Activated naive CD8-positive, alpha-beta T cell treated with anti-CD3 and anti-CD28 coated beads, Interleukin-2, amount 50 U/mL, for 24 hours (primary cell): ENCODE measurements around the gene ANAPC16.
"Not testable (repeated sequence)": the region's sequence is repeated elsewhere in the genome, so short reads cannot be mapped to it uniquely, and the experiment has no call there.

Source experiments
- ATAC-seq: fragments of 150-1000 bp; cut with Tn5 transposase; one replicate; pipeline ENCODE4 v1.10.0; 2021
- DNase-seq: peaks from one replicate; pipeline ENCODE4 v3.0.0; 2021
- H3K27ac Mint-ChIP-seq: one replicate; pipeline ENCODE4 v1.8.0; 2021; ENCODE audit warnings: mild to moderate bottlenecking, mixed read lengths
- H3K27me3 Mint-ChIP-seq: one replicate; pipeline ENCODE4 v1.8.0; 2021; ENCODE audit warnings: mixed read lengths
- H3K36me3 Mint-ChIP-seq: one replicate; pipeline ENCODE4 v1.8.0; 2021; ENCODE audit warnings: low read depth, mixed read lengths
- H3K4me1 Mint-ChIP-seq: one replicate; pipeline ENCODE4 v1.8.0; 2021; ENCODE audit warnings: mixed read lengths
- H3K4me3 Mint-ChIP-seq: one replicate; pipeline ENCODE4 v1.8.0; 2021; ENCODE audit warnings: mild to moderate bottlenecking, moderate library complexity, mixed read lengths
- H3K9me3 Mint-ChIP-seq: one replicate; pipeline ENCODE4 v1.8.0; 2021; ENCODE audit warnings: mixed read lengths

ANAPC16 gene

DNA sequence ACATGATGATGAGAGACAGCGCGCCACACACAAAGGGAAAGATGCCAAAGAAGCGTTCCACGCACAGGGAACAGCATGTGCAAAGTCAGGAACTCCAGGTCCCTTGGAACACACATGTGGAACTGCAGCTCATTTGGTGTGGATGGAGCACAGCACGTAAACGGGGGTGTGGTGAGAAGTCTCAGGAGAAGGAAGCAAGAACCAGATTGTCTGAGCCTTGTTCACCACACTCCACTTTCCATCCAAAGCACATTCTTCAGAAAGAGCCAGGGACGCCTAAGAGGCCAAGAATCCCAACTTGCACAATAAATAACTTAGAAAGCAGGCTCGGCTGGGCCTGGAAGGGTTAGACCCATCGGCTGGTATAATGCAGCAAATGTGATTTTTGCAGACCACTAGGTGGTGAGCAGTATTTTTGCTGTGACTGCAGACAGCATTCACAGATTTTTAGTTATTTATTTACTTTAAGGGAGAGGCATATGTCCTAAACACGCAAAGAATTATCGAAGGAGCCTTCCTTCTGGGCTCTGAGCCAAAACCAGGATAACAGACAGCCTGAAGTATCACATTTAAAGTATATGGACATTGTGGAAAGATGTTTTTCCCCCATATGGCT lies 28.1 kb downstream of the ANAPC16 start:
- no peaks in the 10 kb centered on the region for H3K27me3 Mint-ChIP-seq
- no peak overlapping the region for H3K4me3 Mint-ChIP-seq
- H3K9me3 Mint-ChIP-seq: no peaks in the 10 kb centered on the region
- peak overlapping the region; percentile 65 for H3K27ac Mint-ChIP-seq
- ATAC-seq (no peak), DNase-seq (no peak)
- no peaks in the 10 kb centered on the region for H3K36me3 Mint-ChIP-seq
- H3K4me1 Mint-ChIP-seq: peaks cover 84% of the 10 kb centered on the region

GRCh38 chr10:72244573-72245038 lies 28.8 kb downstream of the ANAPC16 start:
- Mint-ChIP-seq H3K4me1 (peaks cover 87% of the 10 kb centered on the region), H3K4me3 (no peak overlapping the region), H3K27ac (peak overlapping the region; percentile 65), H3K36me3 (no peaks in the 10 kb centered on the region), H3K27me3 (no peaks in the 10 kb centered on the region), H3K9me3 (no peaks in the 10 kb centered on the region)
- no peak for DNase-seq
- ATAC-seq: no peak

DNA sequence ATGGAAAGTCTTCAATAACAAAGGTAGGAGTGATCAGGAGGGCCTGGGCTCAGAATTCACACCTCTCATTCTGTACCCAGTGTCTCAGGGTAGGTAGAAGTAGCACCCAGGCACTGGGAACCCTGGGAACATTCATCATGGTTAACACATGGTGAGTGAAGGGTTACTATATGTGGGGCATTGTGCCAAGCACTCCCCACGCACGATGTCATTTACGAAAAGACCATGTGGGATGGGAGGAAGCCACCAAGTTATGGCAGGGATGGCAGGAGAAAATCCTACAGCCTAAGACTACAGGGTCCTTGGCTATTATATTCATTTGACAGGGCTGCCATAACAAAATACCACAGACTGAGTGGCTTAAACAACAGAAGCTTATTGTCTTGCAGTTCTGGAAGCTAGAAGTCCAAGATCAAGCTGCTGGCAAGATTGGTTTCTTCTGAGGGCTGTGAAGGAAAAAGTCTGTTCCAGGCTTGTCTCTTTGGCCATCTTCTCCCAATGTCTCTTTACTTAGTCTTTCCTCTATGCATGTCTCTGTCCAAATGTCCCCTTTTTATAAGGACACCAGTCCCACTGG lies 30.2 kb downstream of the ANAPC16 start:
- no peak for DNase-seq
- Mint-ChIP-seq H3K4me1 (peaks cover 90% of the 10 kb centered on the region), H3K4me3 (peak overlapping the region; percentile 17), H3K27me3 (no peaks in the 10 kb centered on the region), H3K9me3 (no peaks in the 10 kb centered on the region), H3K27ac (peak overlapping the region; percentile 88), H3K36me3 (no peaks in the 10 kb centered on the region)
- no peak for ATAC-seq

DNA sequence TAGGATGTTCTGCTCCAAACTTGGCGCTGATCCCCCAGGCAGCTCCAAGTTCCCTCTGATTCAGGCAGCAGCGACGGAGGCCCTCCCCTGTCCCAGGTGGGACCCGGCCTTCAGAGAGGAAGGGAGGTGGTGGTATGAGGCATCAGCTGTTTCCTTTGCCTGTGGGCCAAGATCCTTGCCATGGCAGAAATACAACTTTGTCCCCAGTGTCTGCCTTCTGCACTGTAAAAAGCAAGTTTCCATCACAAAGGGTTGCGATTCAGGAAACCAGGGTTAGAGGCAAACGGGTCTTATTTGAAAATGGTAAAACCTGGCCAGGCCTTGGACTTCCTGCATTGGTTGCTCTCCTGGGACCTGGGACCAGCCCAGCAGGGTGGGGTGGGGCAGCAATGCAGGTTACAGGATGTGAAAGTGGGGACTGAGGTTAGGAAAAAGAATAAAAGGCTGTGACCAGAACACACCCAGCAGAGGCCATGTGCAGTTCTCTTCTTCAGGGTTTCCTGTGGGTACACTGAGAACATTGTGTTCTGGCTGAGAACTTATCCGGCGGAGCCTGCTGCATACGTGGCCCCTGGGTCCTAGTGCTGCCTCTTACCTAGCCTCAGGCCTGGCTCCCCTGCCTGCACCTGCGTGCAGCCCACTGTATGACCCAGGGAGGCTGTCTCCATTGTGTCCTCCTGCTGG lies 32.8 kb downstream of the ANAPC16 start:
- ATAC-seq: peak; percentile 90
- Mint-ChIP-seq H3K4me3 (peak overlapping the region; percentile 77), H3K4me1 (peaks cover 85% of the 10 kb centered on the region)

DNA sequence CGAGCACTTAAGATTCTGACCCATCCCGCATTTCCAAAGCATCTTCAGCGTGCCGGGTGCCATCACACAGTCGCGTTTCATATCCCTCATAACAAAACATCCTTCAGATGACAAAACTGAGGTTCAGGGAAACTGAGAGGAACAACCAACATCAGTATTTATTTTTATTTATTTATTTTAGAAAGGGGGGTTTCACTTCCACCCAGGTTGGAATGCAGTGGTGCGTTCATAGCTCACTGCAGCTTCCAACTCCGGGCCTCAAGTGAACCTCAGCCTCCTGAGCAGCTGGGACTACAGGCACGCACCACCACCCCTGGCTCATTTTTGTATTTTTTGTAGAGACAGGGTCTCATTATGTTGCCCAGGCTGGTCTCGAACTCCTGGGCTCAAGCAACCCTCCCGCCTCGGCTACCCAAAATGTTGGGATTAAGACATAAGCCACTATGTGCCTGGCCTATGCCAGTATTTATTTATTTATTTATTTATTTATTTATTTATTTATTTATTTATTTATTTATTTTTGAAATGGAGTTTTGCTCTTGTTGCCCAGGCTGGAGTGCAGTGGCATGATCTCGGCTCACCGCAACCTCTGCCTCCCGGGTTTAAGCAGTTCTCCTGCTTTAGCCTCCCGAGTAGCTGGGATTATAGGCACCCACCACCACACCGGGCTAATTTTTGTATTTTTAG lies 33.5 kb downstream of the ANAPC16 start:
- not testable (repeated sequence) for ATAC-seq, DNase-seq, H3K9me3 Mint-ChIP-seq, H3K36me3 Mint-ChIP-seq, H3K27me3 Mint-ChIP-seq
- Mint-ChIP-seq H3K27ac (peak overlapping the region; percentile 94), H3K4me3 (peak overlapping the region; percentile 77), H3K4me1 (peaks cover 84% of the 10 kb centered on the region)

More for the DNA sequence above, 32.8 kb downstream of the ANAPC16 start:
- Mint-ChIP-seq H3K9me3 (no peaks in the 10 kb centered on the region), H3K27ac (peak overlapping the region; percentile 94), H3K36me3 (no peaks in the 10 kb centered on the region), H3K27me3 (no peaks in the 10 kb centered on the region)
- DNase-seq: peak; percentile 73

GRCh38 chr10:72250666-72251065 lies 34.9 kb downstream of the ANAPC16 start:
- no peaks in the 10 kb centered on the region for H3K9me3 Mint-ChIP-seq
- no peaks in the 10 kb centered on the region for H3K27me3 Mint-ChIP-seq
- no peaks in the 10 kb centered on the region for H3K36me3 Mint-ChIP-seq
- H3K4me1 Mint-ChIP-seq: peaks cover 84% of the 10 kb centered on the region
- peak overlapping the region; percentile 73 for H3K27ac Mint-ChIP-seq
- no peak for DNase-seq
- ATAC-seq: no peak
- H3K4me3 Mint-ChIP-seq: peak overlapping the region; percentile 38

DNA sequence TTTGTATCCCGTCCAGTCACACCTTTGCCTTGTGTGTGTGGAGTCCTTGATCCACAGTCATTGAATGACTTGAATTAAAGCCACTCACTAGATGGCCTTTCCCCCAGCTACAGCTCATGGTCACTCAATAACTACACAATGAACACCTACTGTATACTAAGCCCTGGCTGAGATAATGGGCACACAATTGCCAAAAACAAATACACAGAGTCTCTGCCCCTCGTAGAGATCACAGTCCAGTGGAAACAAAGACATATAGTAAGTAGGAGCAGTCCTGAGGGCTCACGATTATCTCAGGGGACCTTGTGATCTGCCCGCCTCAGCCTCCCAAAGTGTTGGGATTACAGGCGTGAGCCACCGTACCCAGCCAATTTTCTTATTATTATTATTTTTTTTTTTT lies 35.8 kb downstream of the ANAPC16 start:
- ATAC-seq: no peak
- Mint-ChIP-seq H3K27ac (no peak overlapping the region), H3K9me3 (no peaks in the 10 kb centered on the region), H3K27me3 (no peaks in the 10 kb centered on the region), H3K4me3 (no peak overlapping the region), H3K36me3 (no peaks in the 10 kb centered on the region), H3K4me1 (peaks cover 86% of the 10 kb centered on the region)
- no peak for DNase-seq

GRCh38 chr10:72252972-72253371 lies 37.2 kb downstream of the ANAPC16 start:
- Mint-ChIP-seq H3K36me3 (no peaks in the 10 kb centered on the region), H3K27me3 (no peaks in the 10 kb centered on the region), H3K9me3 (no peaks in the 10 kb centered on the region), H3K4me3 (no peak overlapping the region), H3K27ac (peak overlapping the region; percentile 49), H3K4me1 (peaks cover 83% of the 10 kb centered on the region)
- DNase-seq (no peak), ATAC-seq (no peak)

DNA sequence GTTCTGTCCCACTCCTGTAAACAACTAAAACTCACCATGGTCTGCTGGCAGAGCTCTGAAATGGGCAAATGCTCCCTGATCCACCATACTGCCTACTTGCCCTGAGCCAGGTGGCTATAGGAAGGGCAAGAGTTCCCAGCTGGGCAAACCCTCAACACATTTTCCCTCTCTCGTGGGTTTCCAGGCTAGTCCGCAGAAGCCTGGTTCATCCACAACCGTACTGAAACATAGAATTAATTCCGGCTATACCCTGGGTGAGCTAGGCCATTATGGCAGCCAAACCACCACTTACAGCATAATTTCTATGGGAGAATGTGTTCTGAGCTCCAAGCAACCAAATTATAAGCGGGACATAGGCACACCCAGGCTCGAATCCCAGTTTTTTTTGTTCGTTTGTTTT lies 37.8 kb downstream of the ANAPC16 start:
- Mint-ChIP-seq H3K4me1 (peaks cover 79% of the 10 kb centered on the region), H3K4me3 (no peak overlapping the region)

GRCh38 chr10:72254813-72255568 lies 39.2 kb downstream of the ANAPC16 start:
- peaks cover 82% of the 10 kb centered on the region for H3K4me1 Mint-ChIP-seq
- no peaks in the 10 kb centered on the region for H3K27me3 Mint-ChIP-seq
- no peaks in the 10 kb centered on the region for H3K36me3 Mint-ChIP-seq
- H3K27ac Mint-ChIP-seq: peak overlapping the region; percentile 63
- DNase-seq (peak; percentile 56), ATAC-seq (peak; percentile 35)
- H3K4me3 Mint-ChIP-seq: peak overlapping the region; percentile 50
- no peaks in the 10 kb centered on the region for H3K9me3 Mint-ChIP-seq

More for the DNA sequence above, 37.8 kb downstream of the ANAPC16 start:
- peak overlapping the region; percentile 49 for H3K27ac Mint-ChIP-seq
- ATAC-seq: no peak
- no peak for DNase-seq
- H3K9me3 Mint-ChIP-seq: no peaks in the 10 kb centered on the region
- H3K36me3 Mint-ChIP-seq: no peaks in the 10 kb centered on the region
- H3K27me3 Mint-ChIP-seq: no peaks in the 10 kb centered on the region

GRCh38 chr10:72255977-72256729 lies 40.3 kb downstream of the ANAPC16 start:
- DNase-seq (no peak), ATAC-seq (peak; percentile 9)
- peaks cover 1% of the 10 kb centered on the region for H3K27me3 Mint-ChIP-seq
- H3K4me3 Mint-ChIP-seq: peak overlapping the region; percentile 37
- H3K9me3 Mint-ChIP-seq: no peaks in the 10 kb centered on the region
- no peaks in the 10 kb centered on the region for H3K36me3 Mint-ChIP-seq
- H3K4me1 Mint-ChIP-seq: peaks cover 83% of the 10 kb centered on the region
- H3K27ac Mint-ChIP-seq: peak overlapping the region; percentile 91

- H3K4me1 Mint-ChIP-seq: peaks cover 87% of the 10 kb centered on the region
- H3K27ac Mint-ChIP-seq: peak overlapping the region; percentile 91
- no peak for ATAC-seq
- no peaks in the 10 kb centered on the region for H3K9me3 Mint-ChIP-seq
- no peaks in the 10 kb centered on the region for H3K36me3 Mint-ChIP-seq
- no peak for DNase-seq
- peaks cover 1% of the 10 kb centered on the region for H3K27me3 Mint-ChIP-seq
- peak overlapping the region; percentile 27 for H3K4me3 Mint-ChIP-seq
Measured at GRCh38 chr10:72257051-72257892, 41.5 kb downstream of the ANAPC16 start.

DNA sequence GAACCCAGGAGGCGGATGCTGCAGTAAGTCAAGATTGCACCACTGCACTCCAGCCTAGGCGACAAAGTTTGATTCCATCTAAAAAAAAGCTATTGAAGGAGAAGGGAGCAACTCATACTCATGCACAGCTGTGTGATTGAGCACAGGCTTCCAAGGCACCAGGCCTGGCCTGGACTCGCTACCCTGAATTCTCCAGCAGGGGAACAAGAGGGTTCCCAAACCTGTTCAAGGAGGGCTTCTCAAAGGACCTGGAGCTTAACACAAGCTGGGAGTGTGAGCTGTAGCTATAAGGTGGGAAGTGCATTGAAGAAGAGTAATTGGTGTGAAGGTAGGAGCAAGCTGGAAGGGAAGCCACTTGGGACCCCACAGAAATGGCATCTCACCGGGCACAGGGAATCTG lies 42.8 kb downstream of the ANAPC16 start:
- no peaks in the 10 kb centered on the region for H3K36me3 Mint-ChIP-seq
- H3K4me1 Mint-ChIP-seq: peaks cover 88% of the 10 kb centered on the region
- peaks cover 1% of the 10 kb centered on the region for H3K27me3 Mint-ChIP-seq
- DNase-seq: no peak
- ATAC-seq: no peak
- H3K27ac Mint-ChIP-seq: peak overlapping the region; percentile 73
- H3K4me3 Mint-ChIP-seq: no peak overlapping the region
- no peaks in the 10 kb centered on the region for H3K9me3 Mint-ChIP-seq
